Stimulated activated CD8-positive, alpha-beta memory T cell treated with anti-CD3 and anti-CD28 coated beads, Interleukin-12 subunit alpha, Interleukin-12 subunit beta, amount 100 ng/mL, for 24 hours (primary cell): ENCODE data around the gene NEK7.
A peak's percentile ranks its signal among the peaks of the same experiment; 100 is the strongest.

ENCODE experiments used
- DNase-seq: peaks from one replicate; pipeline ENCODE4 v3.0.0-alpha.2; 2020; ENCODE audit errors: extremely low read depth

NEK7 gene

DNA sequence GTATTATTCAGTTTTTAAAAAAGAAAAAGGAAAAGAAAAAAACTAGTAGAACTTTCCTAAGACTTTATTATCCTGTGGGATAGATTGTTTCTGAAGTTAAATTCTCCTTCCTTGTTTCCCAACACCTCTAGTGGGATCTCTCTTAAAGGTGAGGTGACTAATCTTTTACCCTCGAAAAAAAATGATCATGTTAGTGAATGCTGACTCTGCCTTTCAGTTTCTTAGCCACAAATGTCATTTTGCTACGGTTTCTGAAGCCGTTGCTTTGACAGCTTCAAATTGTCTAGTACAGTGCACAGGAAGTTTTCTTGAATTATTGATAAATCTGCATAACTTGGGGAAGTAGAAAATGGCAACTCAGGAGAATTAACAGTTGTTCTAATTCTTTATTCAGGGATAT is 13.0 kb upstream of the NEK7 start:
- no peak for DNase-seq

DNA sequence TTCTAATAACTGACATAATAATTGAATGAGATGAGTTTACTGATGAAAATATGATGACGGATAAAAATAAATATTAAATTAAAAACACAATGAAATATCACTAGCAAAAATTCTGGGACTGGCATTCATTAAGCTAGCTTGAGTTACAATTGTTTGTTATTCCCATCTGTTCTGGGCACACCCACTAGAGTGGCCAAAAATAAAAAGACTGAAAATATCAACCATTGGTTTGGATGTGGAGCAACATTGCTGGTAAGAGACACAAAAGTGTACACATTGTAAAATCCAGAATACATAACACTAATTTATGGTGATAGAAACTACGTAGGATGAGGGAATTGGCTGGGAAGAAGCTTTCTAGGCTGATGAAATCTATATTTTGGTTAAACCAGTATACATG is 9.6 kb upstream of the NEK7 start:
- no peak for DNase-seq

DNA sequence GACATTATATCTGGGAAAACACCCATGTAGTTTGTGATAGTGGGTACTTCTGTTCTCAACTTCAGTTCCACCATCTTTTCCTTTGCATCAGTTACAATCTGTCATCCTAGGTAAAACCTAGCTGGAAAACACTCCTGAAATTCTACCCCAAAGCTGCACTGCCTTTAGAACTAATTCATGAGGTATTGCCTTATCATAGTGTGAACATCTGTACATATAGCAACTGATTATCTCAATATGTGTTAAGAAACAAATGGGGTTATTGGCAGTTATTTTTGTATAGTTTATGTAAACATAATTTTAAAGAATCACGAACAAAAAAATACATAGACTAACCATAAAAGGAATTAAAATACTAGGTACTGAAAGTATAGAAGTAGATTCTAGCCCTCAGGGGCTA is 6.4 kb upstream of the NEK7 start:
- DNase-seq: no peak

DNA sequence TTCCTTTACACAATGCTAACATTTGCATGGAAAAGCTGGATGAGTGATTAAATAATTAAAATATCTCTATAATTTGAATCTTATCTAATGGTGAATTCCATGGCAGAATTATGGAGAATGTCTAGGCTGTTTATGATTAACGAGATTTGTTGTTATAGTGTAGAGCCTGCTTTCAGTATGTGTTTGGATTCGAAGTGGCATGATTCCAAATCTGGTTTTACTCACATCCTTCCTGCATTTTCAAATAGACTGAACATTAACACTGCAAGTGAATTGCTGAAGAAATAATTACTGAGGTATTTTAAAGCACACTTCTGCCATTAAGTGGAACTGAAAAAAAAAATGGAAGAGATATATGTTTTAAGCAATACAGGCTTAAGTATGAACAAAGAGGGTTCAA is 5.1 kb upstream of the NEK7 start:
- no peak for DNase-seq

DNA sequence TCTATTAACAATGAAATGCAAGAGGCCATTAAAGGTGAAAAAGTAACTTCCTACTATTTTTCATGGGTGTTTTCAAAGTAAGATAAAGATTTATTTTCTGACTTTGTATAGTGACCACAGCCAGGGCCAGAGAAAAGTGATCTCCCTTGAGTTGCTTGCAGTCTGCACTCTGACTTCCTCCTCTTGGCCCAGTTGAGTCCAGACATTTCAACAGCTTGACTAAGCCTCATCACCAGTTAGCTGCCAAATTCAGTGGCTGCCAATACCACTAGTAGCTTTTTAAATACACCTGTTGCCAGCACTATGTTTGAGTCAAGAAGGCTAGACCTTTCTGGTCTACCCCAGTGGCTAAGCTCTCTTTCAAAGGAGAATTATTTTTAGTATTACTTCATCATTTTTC is 3.7 kb upstream of the NEK7 start:
- DNase-seq: no peak

DNA sequence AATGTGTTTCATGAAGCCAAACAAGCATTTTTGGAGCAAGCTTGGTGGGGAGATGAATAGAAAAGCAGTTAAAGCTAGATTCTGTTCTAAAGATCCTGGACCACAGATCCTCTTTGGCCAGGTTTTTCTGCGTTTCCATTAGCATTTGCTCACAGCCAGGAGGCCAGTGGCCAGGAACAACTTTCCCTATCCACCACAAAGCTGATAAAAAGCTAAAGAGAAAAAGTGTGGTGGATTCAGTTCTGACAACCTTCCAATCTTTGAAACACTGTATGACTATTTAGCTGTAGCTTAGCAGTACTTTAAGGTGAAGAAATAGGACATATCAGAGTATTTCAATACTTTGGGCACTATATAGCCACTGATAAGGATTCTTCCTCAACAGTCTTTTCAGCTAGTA is 3.0 kb upstream of the NEK7 start:
- DNase-seq: no peak

DNA sequence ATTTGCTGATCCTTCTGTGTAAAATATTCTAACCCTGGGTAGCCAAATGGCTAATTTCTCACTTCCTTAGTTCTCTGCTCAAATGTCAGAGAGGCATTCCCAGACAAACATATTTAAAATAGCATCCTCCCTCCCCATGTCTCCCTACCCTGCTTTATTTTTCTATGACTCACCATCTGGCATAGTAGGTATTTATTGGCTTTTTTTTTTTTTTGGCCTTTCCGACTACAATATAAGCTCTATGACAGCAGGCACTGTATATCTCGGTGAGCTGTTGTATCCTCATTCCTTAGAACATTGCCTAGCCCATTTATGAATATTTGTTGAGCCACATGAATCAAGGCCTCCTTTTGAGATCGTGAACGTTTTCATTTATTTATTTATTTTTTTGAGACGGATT is 1.5 kb upstream of the NEK7 start:
- no peak for DNase-seq

DNA sequence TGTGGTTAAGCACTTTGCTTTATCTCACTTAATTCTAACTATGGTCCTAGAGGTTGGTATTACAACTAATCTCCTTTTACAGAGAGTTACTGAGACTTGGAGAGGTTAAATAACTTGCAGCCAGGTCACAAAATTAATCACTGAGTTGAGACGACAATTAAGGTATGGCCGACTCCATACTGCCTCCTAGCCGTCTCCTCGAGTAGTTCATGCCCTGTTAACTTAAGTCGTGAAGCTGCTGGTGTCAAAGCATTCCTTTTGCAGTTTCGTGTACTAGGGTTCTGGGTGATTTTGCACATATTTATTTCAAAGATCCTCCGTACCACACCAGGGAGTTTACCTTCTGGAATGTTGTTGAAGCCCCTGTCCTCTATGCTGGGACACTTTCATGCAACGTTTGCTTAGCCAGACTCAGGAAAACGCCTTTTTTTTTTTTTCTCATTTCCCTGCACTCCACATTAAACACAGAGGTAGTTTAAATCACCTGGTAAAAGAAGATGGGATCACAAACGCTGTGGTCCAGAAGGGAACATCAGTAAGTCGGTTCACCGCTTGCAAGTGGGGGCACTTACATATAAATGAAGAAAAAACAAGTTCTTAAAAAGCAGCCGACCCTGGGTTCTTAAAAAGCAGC is 570 bp upstream of the NEK7 start:
- DNase-seq: no peak

DNA sequence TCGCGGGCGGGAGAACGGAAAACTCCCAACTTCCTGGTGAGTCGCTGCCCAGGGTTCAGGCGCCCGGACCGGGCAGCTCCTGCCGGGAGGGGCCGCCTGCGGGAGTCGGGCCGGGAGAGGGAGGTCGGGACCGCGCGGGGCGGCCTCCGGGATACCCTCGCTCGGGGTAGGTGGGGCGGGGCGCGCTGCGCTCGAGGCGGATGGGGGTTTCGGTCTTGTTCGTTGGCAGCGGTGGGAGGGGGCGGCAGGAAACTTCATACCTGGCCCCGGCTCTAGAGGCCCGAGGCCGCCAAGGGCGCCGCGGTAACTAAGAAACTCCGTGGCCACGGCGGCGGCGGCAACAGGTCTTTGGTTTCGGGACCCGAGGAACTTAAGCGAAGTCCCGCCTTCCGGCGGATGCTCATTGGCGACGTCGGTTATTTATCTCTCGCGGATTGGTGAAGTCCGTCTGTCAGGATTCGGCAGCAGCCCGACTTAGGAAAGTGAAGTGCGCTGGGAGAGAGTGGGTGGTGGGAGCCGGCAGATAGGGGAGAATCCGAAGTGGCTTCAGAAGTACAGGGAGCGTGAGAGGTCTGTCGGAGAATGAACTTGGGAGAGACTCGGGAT is 546 bp downstream of the NEK7 start:
- DNase-seq: no peak

DNA sequence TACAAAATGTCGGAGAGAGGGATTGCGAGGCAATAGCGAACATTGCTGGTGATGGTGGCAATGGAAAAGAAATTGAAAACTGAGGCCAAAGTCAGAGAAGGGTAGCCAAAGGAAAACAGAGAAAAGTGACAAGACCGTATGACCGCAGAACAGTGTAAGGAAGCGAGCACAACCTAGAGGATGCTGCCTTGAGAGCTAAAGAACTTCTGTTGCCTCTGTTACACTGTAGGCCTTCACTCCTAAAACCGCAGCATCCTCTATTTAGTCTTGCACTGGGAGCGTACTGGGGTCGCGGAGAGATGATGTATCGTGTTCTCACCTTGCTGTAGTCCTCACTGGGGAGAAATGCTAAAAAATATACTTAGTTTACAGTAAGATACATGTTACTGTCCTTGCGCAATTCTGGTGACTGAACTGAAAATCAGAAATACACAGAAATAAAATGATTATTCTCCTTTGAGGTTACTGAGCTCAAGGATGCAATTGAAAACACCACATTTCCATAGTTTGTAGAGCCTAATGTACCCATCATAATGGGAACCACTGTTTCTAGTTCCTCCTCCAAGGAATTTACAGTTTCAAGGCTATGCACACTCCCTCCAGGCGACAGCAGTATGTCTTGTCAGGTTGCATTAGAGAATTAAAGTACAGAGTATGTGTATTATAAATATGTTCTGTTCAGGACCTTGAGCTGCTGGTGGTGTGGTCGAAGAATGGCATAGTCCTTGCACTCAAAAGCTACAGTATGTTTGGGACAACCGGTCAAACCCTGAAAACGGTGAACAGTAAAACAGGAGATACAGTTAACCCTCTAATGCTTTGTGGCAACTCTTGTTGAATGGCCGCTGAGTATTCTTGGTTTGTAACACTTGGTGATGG is 1.3 kb downstream of the NEK7 start:
- DNase-seq: no peak

DNA sequence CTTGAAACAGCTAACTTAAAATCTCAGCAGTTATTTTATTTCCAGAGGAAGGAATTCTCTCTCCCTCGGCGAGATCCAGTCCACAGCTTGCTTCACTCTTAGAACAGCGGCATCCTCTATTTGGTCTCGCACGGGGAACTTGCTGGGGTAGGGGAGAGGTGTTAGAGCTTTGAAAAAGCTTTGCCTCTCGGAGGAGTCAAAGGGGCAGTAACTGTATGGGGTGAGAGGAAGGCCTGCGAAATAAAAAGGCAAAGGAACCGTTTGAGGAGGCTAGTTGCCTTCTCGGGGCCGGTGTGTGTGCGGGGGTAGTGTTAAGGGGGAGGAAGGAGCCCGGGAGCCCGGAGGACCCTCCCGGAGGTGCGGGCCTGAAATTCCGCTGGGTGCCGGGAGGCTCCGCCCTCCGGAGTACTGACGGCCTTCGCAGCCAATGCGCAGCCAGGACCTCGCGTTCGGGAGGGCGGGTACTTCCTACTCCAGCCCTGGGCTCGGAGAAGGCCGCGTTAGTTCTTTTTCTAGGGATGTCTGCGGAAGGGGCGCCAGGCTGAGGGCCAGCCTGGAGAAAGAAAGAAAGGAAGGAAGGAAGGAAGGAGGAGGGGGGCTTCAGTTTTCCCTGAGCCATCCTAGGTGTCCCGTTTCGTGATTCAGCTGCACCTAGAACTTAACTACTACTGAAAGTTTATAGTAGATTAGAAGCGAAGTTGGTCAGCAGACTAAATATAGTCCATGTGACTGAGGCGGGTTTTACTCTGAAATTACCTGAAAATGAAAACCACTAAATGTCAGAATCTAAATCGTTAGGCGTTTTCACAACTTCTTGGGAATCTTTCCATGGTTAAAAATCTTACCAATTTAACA is 2.2 kb downstream of the NEK7 start:
- peak; percentile 72 for DNase-seq

DNA sequence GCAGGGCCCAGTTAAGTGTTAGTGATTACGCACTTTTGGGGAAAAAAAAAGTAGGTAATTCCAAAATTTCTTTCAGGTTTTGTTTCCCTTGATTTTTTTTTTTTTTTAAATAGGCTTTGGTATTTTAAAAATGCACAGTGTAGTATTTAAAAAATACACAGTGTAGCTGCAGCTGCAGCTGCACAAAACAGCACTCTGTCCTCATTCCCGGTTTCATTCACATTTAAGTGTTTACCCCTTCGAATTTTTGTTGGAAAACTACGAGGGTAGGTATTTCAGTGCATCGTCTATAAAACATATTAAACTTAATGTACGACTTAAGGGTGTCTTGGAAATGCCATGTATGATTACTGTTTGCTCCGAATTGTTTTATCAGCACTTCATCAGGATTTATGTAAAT is 3.4 kb downstream of the NEK7 start:
- no peak for DNase-seq

DNA sequence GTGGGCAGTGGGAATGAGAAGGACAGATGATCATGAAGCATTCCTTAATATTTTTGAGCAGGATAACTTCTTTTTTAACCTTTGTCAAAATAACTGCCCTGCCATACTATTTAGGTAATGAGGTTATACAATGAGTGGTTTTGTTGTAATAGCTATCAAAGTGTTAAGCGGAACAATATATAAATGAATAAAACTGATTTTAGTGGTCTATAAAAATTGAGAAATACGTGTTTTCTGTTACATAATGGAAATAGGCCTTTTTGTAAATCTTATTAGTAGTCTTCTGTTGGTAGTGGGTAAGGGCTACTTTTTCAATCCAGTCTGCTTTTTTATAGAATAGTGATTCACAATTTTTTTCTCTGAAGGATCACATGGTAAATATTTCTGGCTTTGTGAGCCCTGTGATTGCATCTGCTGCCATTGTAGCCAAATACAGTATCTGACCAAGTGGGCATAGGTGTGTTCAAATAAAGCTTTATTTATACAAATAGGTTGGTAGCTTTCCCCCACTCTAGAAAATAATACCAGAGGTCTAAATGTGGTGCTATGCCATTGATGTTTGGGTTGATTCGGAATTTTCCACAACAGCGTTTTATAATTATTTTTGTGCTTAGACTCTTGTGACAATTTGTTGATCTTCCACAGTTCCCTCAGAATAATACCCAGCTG is 4.3 kb downstream of the NEK7 start:
- DNase-seq: no peak

DNA sequence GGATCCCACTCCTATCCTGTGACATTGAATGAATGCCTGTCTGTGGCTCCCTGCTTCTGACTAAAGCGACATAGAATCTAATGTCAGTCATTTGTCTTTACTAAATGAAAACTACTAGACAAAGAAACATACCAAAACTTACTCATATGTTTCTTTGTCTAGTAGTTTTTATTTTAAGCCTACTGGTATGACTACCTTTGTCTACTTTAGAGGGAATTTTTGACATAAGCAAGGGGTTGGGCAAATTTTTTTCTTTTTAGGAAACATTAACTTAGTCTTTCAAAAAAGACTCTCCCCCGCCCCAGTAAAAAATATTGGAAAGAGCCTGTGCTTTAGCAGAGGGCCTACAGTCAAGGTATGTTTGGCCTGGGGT is 4.9 kb downstream of the NEK7 start:
- DNase-seq: no peak

DNA sequence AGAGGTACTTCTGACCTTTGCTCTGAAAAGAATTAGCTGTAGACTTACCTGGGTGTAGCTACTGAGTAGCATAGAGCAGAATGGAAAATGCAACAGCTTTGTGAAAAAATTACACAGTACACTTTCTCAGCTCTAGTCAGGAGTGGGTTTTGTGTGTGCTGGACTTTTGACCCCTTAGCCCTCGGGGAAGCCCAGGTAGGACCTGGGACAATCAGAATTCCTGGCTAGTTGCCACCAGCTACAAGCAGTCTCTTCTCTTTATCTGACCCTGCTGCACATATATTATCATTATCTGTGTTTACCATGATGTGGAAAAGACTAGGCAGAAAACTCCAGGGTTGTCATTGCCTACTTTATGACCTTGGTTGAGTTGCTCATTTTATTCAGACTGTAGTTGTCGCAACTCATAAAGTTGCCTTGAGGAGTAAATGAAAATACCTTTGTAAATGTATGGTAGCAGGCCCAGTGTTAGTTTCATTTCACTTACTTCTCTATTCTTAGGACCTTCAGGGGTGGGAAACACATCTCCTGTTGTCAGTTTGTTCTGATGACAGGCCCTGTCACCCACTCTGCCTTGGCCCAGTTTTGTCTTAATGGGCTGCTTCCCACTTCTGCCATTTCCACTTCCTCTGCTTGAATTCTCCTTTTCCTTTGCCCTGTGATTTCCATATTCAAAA is 5.4 kb downstream of the NEK7 start:
- DNase-seq: no peak

DNA sequence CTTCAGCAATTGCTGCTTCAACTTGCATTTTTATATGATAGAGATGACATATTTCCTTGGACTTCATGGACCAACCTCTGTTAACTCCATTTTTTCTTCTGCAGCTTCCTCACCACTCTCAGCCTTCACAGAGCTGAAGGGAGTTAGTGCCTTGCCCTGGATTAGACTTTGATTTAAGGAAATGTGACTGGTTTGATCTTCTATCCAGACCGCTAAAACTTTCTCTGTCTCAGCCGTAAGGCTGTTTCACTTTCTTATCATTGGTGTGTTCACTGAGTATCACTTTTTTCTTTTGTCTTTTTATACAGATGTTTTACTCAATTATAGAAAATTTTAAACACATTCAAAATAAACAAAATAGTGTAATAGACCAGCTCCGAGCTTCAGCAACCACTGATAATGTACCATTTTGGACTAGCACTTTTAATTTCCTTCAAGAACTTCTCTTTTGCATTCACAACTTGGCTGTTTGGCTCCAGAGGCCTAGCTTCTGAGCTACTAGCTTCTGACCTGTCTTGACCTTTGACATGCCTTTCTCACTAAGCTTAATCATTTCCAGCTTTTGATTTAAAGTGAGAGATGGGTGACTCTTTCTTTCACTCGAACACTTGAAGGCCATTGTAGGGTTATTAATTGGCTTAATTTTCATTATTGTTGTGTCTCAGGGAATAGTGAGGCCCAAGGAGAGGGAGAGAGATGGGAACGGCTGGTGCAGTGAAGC is 9.3 kb downstream of the NEK7 start:
- DNase-seq: no peak

DNA sequence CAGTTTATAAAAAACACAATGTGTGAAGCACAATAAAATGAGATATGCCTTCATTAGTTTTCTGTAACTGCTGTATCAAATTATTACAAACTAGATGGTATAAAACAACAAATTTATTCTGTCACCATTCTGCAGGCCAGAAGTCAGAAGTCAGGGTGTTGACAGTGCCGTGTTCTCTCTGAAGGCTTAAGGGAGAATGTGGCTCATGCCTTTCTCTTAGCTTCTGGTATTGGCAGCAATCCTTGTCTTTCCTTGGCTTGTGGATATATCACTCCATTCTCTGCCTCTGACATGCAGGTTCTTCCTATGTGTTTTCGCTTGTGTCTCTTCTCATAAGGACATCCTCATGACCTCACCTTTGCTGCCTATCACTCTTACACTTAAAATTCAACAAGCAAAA is 10.1 kb downstream of the NEK7 start:
- no peak for DNase-seq

DNA sequence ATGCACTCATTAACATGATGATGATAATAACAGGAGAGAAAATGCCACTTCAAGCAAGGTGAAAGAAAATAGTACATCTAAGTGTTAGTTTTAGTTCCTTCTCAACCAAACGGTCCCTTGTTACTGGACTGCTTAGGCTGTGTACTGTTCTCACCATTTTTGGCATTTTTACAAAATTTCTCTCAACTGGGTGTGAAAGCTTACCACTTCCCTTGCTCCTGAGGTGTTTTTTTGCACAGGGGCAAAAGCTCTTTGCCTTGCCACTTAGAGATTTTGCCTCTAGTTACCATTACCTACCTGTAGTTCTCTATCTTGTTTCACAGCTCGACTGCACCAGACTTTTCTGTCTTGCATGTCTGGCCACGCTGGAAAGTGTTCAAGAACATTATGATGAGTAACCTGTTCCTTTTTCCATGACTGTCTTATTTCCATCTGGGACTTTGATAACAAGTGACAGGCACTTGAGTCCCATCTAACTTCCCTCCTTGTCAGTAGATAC is 10.7 kb downstream of the NEK7 start:
- DNase-seq: no peak

DNA sequence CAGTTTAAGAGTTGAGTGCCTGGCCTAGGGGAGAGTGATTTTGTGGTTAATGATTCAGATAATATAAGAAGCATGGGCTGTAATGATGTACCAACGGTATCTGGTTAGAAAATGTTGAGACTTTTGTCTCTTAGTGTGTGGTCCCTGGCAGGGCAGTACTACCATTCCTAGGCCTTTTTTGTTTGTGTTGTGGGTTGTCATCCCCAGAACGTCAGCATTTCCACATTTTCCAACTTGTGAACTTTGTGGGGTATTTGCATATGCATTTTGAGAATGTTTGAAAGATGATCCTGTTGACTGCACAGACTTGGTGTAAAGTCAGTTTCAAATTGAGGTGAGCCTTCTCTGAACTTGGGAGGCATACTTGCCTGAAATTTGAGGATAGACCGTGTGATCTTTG is 11.4 kb downstream of the NEK7 start:
- no peak for DNase-seq

DNA sequence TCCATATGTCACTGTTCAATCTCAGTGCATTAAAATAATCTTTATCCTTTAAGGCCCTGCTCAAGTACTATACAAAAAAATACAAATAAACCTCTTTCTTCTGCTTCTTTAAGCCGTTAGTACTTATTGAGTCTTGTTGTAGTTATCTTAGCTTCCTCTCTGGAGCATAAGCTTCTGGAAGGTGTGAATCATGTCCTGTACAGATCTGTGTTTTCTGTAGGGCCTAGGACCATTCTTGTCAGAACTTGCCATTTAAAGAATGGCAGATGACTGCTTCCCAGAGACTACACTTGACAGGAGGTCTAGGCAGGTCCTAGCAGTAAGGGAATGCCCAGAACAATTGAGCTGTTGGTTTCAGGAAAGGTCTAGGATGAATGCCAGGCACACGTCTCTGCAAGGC is 12.9 kb downstream of the NEK7 start:
- DNase-seq: no peak
